H1 (cell line): Measurements from ENCODE around the gene TSHZ2. TPM values are rescaled to one million over a fixed set of nuclear protein-coding genes. Genes with fewer than 3 reads are reported as not detected.

Experiments
- KDM5A ChIP-seq: fragments of 200-600 bp; IDR thresholded peaks from 2 replicates; pipeline ENCODE4 v1.7.1; 2012; ENCODE audit warnings: mild to moderate bottlenecking, low read length, inconsistent platforms, mixed read lengths
- MAFK ChIP-seq: IDR thresholded peaks from 2 replicates; pipeline ENCODE4 v1.6.1; 2012; ENCODE audit warnings: low read depth, mild to moderate bottlenecking, improper control_type of control experiment, low read length
- MAX ChIP-seq: IDR thresholded peaks from 2 replicates; pipeline ENCODE4 v1.6.1; 2012; ENCODE audit warnings: inconsistent platforms
- SIRT6 ChIP-seq: IDR thresholded peaks from one replicate; pipeline ENCODE4 v1.7.1; 2012; ENCODE audit warnings: low read length, inconsistent platforms
- SP2 ChIP-seq: IDR thresholded peaks from 2 replicates; pipeline ENCODE4 v1.6.1; 2012; ENCODE audit warnings: mild to moderate bottlenecking, low read length, inconsistent platforms
- YY1 ChIP-seq: IDR thresholded peaks from 2 replicates; pipeline ENCODE4 v1.6.1; 2011; ENCODE audit warnings: low read depth, mild to moderate bottlenecking, low read length
- polyA plus RNA-seq, 7 experiments: library from polyadenylated mRNA; depleted of rRNA in 3 of 7; stranded (reverse) in 5 of 7; unstranded in 2 of 7; fragments of >200 nt in 5 of 7; fragments of 200-250 nt in 2 of 7; gene quantifications; 1 replicate in 5 of 7; 2 replicates in 1 of 7; 4 replicates in 1 of 7; pipeline versions ENCODE4 v1.2.1 to v1.2.3, GENCODE V29; 2011 to 2013; ENCODE audit warnings: missing spikeins in 2 of 7, mixed read lengths in 2 of 7
- total RNA-seq: library from RNA; stranded (reverse); fragmentation: NEBNext Ultra II Directional; extraction: Animal tissue kit (Norgen Biotek cat#: 25700); gene quantifications from 2 replicates; pipeline ENCODE4 v1.2.1, GENCODE V29; 2021
- TF ChIP-seq, protein P1 (sequence below): IDR thresholded peaks from 2 replicates; pipeline ENCODE4 v1.6.1; 2011; ENCODE audit warnings: low read depth, mild to moderate bottlenecking, low read length; ENCODE audit not compliant: insufficient read depth

TSHZ2 gene
- total and polyA plus RNA-seq, 2 of the 8 experiments (the other 6 are each of a cell fraction or from before 2014, with no cell fraction given), result 0.14 to 0.30 TPM

- TF ChIP-seq YY1, result no peak
- TF ChIP-seq, protein P1, sequence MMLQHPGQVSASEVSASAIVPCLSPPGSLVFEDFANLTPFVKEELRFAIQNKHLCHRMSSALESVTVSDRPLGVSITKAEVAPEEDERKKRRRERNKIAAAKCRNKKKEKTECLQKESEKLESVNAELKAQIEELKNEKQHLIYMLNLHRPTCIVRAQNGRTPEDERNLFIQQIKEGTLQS, result no peak
- TF ChIP-seq KDM5A, result no peak
- no peak for TF ChIP-seq SIRT6
- no peak for TF ChIP-seq MAX
- no peak for TF ChIP-seq MAFK
- no peak for TF ChIP-seq SP2
Observed at GRCh38 chr20:53003420-53004154, 31.4 kb downstream of the TSHZ2 start (continued).
